Measurements from ENCODE around the gene SYTL3.

DNA sequence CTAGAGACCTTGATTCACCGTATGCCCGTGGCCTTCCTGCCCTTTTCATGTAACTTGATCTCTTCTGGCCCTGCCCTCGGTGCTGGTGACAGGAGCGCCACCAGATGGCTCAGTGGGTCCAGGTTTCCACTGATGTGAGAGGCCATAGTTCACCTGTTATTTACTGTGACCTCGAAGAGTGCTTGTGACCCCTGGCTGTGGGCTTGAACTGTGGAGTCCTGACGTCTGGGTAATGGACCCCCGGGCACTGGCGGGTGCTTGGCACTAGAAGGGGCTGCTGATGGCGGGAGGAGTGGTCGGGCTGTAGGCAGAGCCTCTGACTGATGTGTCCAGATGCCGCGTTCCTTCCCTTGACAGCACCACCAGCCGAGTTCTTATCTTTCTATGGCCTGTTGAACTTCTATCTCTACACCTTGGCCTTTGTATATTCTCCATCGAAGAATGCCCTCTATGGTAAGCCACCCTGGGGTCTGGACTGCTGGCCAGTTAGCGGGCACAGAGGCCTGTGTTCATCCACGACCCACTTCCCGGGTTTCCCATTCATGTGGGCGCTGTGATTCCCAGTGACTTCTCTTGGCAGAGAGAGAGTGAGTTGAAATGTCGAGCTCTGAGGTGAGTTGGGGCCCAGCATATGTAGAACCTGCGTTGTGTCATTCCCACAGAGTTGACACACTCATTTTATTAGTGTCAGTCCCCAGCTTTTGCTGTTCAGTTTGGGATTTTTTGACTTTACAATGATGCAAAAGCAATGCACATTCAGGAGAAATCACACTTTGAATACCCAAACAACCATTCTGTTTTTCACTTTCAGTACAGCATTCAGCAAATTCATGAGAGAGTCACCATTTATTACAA lies 20.3 kb upstream of the SYTL3 start:
- TF ChIP-seq POLR2A (IDR thresholded peaks at IDR 0.05), result no peak
- TF ChIP-seq, protein P1, sequence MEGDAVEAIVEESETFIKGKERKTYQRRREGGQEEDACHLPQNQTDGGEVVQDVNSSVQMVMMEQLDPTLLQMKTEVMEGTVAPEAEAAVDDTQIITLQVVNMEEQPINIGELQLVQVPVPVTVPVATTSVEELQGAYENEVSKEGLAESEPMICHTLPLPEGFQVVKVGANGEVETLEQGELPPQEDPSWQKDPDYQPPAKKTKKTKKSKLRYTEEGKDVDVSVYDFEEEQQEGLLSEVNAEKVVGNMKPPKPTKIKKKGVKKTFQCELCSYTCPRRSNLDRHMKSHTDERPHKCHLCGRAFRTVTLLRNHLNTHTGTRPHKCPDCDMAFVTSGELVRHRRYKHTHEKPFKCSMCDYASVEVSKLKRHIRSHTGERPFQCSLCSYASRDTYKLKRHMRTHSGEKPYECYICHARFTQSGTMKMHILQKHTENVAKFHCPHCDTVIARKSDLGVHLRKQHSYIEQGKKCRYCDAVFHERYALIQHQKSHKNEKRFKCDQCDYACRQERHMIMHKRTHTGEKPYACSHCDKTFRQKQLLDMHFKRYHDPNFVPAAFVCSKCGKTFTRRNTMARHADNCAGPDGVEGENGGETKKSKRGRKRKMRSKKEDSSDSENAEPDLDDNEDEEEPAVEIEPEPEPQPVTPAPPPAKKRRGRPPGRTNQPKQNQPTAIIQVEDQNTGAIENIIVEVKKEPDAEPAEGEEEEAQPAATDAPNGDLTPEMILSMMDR (IDR thresholded peaks at IDR 0.05), result no peak
